GM18519 (cell line): ENCODE data around the gene CBY2.

Experiments used
- ATAC-seq: cut with Tn5 transposase; IDR thresholded peaks from one replicate; pipeline ENCODE4 v1.9.1; 2021; ENCODE audit warnings: mild to moderate bottlenecking, moderate library complexity; ENCODE audit not compliant: unreplicated experiment, low FRiP score

The CBY2 gene

GRCh38 chr13:45700971-45701900 is 884 bp upstream of the CBY2 start:
- peak; percentile 50 for ATAC-seq

- no peak for ATAC-seq
Measured at GRCh38 chr13:45702869-45703391, 810 bp downstream of the CBY2 start.

DNA sequence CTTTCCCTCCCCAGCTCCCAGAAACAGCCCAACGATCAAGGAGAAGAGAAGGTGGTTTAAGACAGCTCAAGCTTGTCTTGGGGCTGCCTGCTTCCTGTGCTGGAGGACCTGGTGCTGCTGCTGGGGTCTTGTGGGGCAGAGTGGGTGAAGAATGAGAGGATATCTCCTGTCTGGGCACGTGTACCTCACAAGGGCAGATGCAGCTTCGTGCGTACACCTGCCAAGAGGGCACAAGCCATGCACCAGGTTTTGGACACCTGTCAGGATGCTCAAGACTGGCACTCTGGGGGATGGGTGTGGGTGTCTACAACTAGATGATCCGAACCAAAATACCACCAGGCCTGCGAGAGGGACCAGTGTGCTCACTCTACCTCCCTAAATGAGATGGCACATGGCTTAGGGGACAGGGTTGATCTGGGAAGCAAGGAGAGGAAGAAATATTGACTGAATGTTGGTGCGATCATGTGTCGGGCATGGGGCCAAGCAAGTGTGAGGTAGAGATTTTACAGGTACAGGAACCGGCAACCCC is 2.2 kb downstream of the CBY2 start:
- no peak for ATAC-seq

DNA sequence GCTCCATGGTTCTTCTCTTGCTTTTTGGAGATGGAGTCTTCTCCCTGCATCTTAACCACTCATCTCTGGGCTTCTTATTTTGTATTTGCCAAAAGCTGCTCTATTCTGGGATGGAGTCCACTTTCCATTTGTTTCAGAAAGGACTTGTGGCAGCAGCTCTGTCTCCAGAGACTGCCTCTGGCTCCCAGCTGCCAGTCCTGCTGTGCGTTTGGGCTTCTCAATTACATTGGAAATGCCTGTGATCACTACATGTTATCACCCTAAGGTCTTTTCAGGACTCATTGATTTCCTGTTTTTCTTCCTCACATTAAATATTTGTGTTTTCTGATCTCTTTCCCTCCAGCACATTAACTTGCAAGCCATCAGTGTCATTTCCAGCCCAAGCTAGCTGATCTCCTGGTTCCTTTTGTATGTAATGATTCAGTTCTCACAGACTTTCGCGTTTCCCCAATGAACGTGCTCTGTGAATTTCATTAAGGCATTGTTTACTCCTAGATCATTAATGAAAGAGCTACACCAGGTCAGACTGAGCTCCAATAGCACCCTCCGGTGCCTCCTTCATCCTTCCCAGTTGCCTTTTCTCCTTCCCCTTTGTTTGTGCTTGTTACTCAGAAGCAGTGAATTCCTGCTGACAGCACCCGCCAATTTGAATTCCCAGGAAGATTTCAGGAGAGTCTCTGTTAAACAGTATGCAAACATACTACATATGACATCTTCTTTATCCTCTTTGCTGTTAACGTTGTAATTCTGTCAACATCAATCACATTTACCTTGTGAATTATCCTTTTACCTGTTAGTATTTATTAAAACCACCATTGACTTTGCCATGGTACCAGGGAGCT is 3.0 kb downstream of the CBY2 start:
- ATAC-seq = no peak

- no peak for ATAC-seq
Measured at GRCh38 chr13:45705918-45706317, 3.8 kb downstream of the CBY2 start.

DNA sequence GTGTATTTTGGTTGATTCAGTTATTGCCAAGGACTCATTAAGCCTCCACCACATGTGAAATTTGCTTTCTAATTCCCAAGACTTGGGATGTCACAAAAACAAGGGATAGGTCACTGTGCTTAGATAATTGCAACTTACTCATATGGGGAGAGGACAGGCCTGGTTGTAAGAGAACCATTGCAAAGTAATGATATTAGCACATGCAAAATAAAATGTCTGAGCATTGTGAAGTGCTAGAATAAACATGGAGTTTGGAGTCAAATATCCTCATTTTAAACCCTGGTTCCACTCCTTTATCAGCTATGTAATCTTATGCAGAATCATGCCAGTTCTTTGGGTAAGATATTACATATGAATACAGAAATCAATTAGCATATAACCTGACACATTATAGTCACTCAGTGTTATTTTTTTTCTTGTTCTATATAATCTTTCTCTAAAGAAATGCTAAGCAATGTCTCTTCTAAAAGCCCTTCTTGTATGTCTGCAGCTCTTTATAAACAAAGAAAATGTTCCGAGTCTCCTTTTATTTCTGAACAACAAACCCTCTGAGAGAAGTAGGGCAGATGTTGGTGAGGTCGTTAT is 5.5 kb downstream of the CBY2 start:
- ATAC-seq = no peak

DNA sequence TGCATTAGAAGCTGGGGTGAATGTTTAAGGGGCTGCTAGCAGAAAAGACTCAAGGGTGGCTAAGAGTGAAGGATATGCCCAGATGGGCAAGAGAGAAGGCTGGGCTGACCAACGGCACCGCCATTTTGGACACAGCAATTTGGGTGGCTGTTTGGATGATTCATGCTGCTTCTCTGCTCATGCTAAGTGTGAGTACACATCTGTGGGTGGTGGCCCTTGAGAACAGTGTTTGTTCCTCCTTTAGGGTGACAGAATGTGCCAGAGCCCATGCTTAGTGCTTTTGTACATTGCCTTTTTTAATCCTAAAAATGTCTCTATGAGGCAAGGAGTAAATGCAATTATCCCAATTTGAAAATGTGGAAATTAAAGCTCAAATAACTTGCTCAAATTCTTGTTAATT is 9.8 kb downstream of the CBY2 start:
- no peak for ATAC-seq

- no peak for ATAC-seq
Measured at GRCh38 chr13:45713106-45713690, 11.1 kb downstream of the CBY2 start.

- no peak for ATAC-seq
Measured at GRCh38 chr13:45713721-45714120, 11.6 kb downstream of the CBY2 start.

DNA sequence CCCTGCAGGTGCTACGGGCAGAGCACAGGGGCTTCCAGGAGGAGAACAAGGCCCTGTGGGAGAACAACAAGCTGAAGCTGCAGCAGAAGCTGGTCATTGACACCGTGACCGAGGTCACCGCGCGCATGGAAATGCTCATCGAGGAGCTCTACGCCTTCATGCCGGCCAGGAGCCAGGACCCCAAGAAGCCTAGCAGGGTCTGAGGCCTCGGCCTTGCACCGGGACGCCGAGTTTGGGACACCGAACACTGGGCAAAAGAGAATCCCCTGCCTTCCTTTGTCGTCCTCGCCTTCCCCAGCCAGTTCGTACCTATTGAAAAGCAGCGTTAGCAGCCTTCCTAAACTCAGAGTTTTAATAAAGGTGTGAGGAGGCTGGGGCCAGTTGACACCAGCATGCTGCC is 12.1 kb downstream of the CBY2 start:
- ATAC-seq = no peak

DNA sequence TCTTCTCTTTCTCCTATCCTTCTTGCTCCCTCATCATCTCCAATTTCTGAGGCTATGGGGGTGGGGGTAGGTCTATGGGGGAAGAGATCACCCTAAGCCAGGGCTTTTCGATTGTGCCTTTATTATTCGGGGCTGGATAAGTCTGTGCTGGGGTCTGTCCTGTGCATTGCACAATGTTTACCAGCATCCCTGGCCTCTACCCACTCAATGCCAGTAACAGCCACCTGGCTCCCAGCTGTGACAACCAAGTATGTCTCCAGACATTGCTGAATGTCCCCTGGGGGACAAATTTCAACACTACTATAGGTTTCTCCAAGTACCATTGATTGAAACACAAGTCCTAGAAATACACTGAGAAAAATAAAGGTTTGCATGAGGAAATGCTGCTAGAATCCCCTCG is 13.2 kb downstream of the CBY2 start:
- ATAC-seq = no peak

DNA sequence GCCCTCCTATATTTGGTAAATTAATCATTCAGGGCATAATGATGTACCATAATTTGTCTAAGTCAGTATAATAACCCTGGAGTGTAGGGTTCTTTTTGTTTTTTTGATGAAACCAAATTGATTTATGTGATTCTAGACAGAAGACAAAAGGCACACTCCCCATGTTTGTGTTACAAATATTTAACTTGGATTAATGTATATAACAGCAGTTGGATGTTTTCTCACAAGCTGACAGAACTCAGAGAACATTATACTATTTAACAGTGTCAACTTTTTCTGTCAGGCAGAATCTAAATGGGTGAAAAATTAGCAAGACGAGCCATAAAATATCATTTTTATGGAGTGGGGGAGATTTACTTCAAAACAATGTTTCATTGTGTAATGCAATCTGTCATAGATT is 15.2 kb downstream of the CBY2 start:
- ATAC-seq = no peak

- ATAC-seq = no peak
Measured at GRCh38 chr13:45718063-45718462, 15.9 kb downstream of the CBY2 start.

- no peak for ATAC-seq
Measured at GRCh38 chr13:45718992-45719391, 16.9 kb downstream of the CBY2 start.

- ATAC-seq = no peak
Measured at GRCh38 chr13:45721203-45721731, 19.1 kb downstream of the CBY2 start.

DNA sequence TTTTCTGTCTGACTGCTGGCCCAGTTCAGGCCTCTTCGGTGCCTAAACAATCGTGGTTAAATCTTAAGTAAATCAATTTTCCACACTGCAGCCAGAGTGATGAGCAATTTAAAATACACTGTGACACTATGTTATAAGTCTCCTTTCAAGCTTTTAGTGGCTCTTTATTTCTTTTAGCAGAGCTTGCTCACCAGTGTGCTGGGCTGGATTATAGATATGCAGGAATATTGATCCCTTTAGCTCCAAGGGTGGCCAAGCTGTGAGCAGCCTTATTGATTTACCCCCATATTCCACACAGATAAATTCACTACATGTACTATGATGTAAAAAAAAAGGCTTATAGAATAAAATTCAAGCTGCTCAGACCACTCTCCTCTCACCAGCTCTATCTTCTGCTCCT is 21.7 kb downstream of the CBY2 start:
- ATAC-seq = no peak

- ATAC-seq = peak; percentile 59
Measured at GRCh38 chr13:45728759-45729158, 26.6 kb downstream of the CBY2 start.

DNA sequence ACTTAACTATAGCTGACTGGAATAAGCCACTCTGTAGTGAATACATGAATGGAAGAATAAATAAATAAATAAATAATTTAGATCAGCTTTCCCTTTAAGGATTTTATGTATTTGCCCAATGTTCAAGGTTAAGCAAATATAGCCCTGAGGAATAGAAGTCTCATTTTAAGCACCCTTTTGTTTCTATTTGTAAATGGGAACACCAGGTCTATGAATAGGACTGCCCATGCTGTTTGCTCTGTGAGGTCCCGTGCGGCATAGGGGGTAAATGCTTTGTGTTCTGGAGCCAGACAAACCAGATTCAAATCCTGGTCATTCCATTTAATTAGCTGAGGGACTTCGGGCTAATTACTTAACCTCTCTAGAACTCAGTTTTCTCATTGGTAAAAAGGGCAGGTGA is 29.3 kb downstream of the CBY2 start:
- ATAC-seq = no peak

- ATAC-seq = no peak
Measured at GRCh38 chr13:45732916-45733315, 30.8 kb downstream of the CBY2 start.

DNA sequence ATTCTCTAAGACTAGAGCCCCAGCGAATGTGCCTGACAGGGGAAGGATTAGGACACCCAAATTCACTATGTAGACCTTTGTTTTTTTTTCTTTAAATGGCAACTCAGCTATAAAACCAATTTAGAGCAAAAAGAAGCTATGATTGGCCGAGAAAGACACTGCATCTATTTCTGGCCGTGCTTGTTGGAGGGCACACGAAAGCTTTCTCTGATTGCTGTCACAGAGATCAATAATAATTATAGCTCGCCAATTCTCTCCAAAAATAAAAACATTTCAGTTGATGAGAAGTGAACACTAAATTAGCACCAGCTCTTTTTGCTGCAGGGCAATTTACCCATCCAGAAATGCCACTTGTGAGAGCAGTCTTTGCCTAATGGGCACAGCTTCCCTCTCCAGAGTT is 31.2 kb downstream of the CBY2 start:
- no peak for ATAC-seq
